GM12891 (cell line): ENCODE data around the gene MTG1.
"Not testable (repeated sequence)": the region's sequence is repeated elsewhere in the genome, so short reads cannot be mapped to it uniquely, and the experiment has no call there.

Experiments
- POLR2AphosphoS5 ChIP-seq: IDR thresholded peaks from 2 replicates; pipeline ENCODE4 v1.6.1; 2011; ENCODE audit warnings: low read depth, low read length, control low read depth
- TAF1 ChIP-seq: IDR thresholded peaks from 2 replicates; pipeline ENCODE4 v1.6.1; 2011; ENCODE audit warnings: low read depth, low read length, control low read depth

GRCh38 chr10:133386951-133387350, 7.0 kb upstream of the MTG1 start:
- not testable (repeated sequence) for TF ChIP-seq POLR2AphosphoS5, TAF1
